HFFc6 (cell line): Measurements from ENCODE around the gene STH. TPM values are rescaled to one million over a fixed set of nuclear protein-coding genes. Genes with fewer than 3 reads are reported as not detected.

Experiments
- DNase-seq: peaks from one replicate; pipeline ENCODE4 v3.0.0-alpha.2; 2018
- H3K27ac Mint-ChIP-seq: 2 replicates; pipeline ENCODE4 v1.8.0; 2020; ENCODE audit warnings: mild to moderate bottlenecking, mixed read lengths
- H3K27me3 Mint-ChIP-seq: 2 replicates; pipeline ENCODE4 v1.8.0; 2021; ENCODE audit warnings: mild to moderate bottlenecking, moderate library complexity, mixed read lengths; ENCODE audit not compliant: insufficient read depth
- H3K36me3 Mint-ChIP-seq: 2 replicates; pipeline ENCODE4 v1.8.0; 2021; ENCODE audit warnings: low read depth, mixed read lengths
- H3K4me1 Mint-ChIP-seq: 2 replicates; pipeline ENCODE4 v1.8.0; 2020; ENCODE audit warnings: low read depth, mixed read lengths
- H3K4me3 Mint-ChIP-seq: 2 replicates; pipeline ENCODE4 v1.8.0; 2020; ENCODE audit warnings: mild to moderate bottlenecking, moderate library complexity, mixed read lengths
- H3K9me3 Mint-ChIP-seq: 2 replicates; pipeline ENCODE4 v1.8.0; 2020; ENCODE audit warnings: mild to moderate bottlenecking, mixed read lengths
- total RNA-seq, 6 experiments: library from RNA; stranded (reverse); fragmentation: NEBNext Ultra II Directional; extraction: Animal tissue kit (Norgen Biotek cat#: 25700); gene quantifications; 2 replicates in 1 of 6; 3 replicates in 5 of 6; pipeline ENCODE4 v1.2.3, GENCODE V29; 2021
- TF ChIP-seq, protein P1 (sequence below): fragments of 200-600 bp; sonication (generic); IDR thresholded peaks from 2 replicates; pipeline ENCODE4 v1.5.0; 2021; ENCODE audit warnings: antibody characterized with exemption, mild to moderate bottlenecking

Gene STH
- total RNA-seq, 6 experiments from 2014 or later = not detected

- TF ChIP-seq, protein P1, sequence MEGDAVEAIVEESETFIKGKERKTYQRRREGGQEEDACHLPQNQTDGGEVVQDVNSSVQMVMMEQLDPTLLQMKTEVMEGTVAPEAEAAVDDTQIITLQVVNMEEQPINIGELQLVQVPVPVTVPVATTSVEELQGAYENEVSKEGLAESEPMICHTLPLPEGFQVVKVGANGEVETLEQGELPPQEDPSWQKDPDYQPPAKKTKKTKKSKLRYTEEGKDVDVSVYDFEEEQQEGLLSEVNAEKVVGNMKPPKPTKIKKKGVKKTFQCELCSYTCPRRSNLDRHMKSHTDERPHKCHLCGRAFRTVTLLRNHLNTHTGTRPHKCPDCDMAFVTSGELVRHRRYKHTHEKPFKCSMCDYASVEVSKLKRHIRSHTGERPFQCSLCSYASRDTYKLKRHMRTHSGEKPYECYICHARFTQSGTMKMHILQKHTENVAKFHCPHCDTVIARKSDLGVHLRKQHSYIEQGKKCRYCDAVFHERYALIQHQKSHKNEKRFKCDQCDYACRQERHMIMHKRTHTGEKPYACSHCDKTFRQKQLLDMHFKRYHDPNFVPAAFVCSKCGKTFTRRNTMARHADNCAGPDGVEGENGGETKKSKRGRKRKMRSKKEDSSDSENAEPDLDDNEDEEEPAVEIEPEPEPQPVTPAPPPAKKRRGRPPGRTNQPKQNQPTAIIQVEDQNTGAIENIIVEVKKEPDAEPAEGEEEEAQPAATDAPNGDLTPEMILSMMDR = no peak
- Mint-ChIP-seq H3K9me3 (no peaks in the 10 kb centered on the region), H3K4me1 (peaks cover 4% of the 10 kb centered on the region; the same call in 1 of the 2 replicates), H3K27me3 (peaks cover 7% of the 10 kb centered on the region), H3K27ac (no peak overlapping the region), H3K4me3 (no peak overlapping the region), H3K36me3 (no peaks in the 10 kb centered on the region)
- no peak for DNase-seq
These were observed 2.6 kb upstream of the STH start for GRCh38 chr17:45996282-45996937.

DNA sequence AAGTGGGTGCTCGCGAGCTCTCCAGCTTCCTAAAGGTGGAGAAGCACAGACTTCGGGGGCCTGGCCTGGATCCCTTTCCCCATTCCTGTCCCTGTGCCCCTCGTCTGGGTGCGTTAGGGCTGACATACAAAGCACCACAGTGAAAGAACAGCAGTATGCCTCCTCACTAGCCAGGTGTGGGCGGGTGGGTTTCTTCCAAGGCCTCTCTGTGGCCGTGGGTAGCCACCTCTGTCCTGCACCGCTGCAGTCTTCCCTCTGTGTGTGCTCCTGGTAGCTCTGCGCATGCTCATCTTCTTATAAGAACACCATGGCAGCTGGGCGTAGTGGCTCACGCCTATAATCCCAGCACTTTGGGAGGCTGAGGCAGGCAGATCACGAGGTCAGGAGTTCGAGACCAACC is 1.9 kb upstream of the STH start:
- Mint-ChIP-seq H3K4me3 (no peak overlapping the region), H3K27me3 (peaks cover 7% of the 10 kb centered on the region), H3K9me3 (no peaks in the 10 kb centered on the region), H3K36me3 (no peaks in the 10 kb centered on the region), H3K4me1 (peaks cover 4% of the 10 kb centered on the region; the same call in 1 of the 2 replicates), H3K27ac (no peak overlapping the region)
- TF ChIP-seq, protein P1 = no peak
- DNase-seq = no peak

GRCh38 chr17:45997624-45998023 is 1.4 kb upstream of the STH start:
- TF ChIP-seq, protein P1 = no peak
- Mint-ChIP-seq H3K4me1 (peaks cover 4% of the 10 kb centered on the region; the same call in 1 of the 2 replicates), H3K27me3 (peaks cover 7% of the 10 kb centered on the region), H3K27ac (no peak overlapping the region), H3K36me3 (no peaks in the 10 kb centered on the region), H3K4me3 (no peak overlapping the region), H3K9me3 (no peaks in the 10 kb centered on the region)
- DNase-seq = no peak

GRCh38 chr17:45999900-46000290 is 845 bp downstream of the STH start:
- peaks cover 9% of the 10 kb centered on the region for H3K4me1 Mint-ChIP-seq
- H3K9me3 Mint-ChIP-seq = no peaks in the 10 kb centered on the region
- TF ChIP-seq, protein P1 = no peak
- no peaks in the 10 kb centered on the region for H3K36me3 Mint-ChIP-seq
- H3K4me3 Mint-ChIP-seq = no peak overlapping the region
- no peak for DNase-seq
- H3K27me3 Mint-ChIP-seq = peaks cover 5% of the 10 kb centered on the region
- no peak overlapping the region for H3K27ac Mint-ChIP-seq

- DNase-seq = no peak
- Mint-ChIP-seq H3K27ac (no peak overlapping the region), H3K9me3 (no peaks in the 10 kb centered on the region), H3K36me3 (no peaks in the 10 kb centered on the region), H3K4me1 (peaks cover 9% of the 10 kb centered on the region), H3K4me3 (no peak overlapping the region), H3K27me3 (peaks cover 5% of the 10 kb centered on the region)
- TF ChIP-seq, protein P1 = no peak
These were observed 1.2 kb downstream of the STH start for GRCh38 chr17:46000292-46000691.
